Measurements from ENCODE around the gene TNPO3. TPM values are rescaled to one million over a fixed set of nuclear protein-coding genes. Genes with fewer than 3 reads are reported as not detected.
A peak's percentile ranks its signal among the peaks of the same experiment; 100 is the strongest.
"Not testable (repeated sequence)": the region's sequence is repeated elsewhere in the genome, so short reads cannot be mapped to it uniquely, and the experiment has no call there.

Gene TNPO3
- total RNA-seq, 2 donors from 2014 or later: 23.9 to 28.0 TPM

DNA sequence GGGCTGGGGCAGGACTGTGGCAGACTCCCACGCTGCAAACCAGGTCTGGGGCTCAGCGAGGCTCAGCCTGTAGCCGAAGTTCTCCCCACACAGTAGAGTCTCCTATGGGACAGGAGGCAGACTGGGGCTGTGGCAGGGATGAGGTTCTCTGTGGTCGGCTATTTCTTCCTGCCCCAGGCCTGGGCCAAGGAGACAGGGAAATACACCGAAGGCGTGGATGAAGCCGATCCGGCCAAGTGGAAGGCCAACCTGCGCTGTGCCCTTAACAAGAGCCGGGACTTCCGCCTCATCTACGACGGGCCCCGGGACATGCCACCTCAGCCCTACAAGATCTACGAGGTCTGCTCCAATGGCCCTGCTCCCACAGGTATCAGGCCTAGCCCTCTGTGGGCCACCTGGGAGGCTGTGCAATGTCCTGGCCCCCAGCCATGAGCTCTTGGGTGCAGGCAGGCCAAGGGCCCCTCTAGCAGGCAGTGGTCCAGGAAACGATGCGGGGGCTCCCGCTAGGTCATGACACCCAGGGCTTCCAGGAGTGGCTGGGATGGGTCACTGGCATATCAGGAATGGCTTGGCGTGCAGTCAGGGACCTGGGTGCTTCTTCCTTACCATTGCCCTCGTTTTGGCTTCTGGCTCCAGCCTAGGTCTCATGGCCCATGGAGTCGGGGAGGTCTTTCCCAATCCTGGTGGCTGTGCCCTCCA is 109.1 kb downstream of the TNPO3 start:
- DNase-seq (no peak), ATAC-seq (no peak)
- intact Hi-C loops (cut with DNase I): no loop called here

DNA sequence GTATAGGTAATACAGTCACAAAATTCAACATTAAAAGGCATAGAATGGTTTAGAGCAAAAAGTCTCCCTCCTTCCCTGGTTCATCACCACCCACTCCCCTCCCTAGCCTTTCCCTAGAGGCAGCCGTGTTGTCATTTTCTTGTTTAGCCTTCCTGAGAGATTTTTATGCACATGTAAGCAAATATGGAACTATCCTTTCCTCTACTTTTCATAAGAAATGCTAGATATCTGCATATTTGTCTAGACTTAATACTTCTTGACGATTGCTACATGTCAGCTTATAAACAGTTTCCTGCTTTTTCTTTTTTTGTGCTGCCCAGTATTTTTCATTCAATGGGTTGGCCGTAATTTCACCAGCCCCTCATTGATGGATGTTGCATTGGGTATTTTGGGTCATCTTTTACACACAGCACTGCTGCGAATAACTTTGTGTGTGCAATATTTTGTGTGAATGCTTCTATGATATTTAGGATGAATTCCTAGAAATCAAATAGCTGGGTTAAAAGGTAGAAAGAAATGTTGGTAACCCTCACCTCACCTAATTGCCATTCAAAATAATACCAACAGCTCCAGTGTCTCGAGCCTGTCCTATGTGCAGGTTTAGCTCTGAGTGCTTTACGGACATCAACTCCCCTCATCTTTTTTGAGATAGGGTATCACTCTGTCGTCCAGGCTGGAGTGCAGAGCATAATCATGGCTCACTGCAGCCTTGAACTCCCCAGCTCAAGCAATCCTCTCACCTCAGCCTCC is 110.2 kb downstream of the TNPO3 start:
- DNase-seq (no peak), ATAC-seq (no peak)
- intact Hi-C loops (cut with DNase I): no loop called here

DNA sequence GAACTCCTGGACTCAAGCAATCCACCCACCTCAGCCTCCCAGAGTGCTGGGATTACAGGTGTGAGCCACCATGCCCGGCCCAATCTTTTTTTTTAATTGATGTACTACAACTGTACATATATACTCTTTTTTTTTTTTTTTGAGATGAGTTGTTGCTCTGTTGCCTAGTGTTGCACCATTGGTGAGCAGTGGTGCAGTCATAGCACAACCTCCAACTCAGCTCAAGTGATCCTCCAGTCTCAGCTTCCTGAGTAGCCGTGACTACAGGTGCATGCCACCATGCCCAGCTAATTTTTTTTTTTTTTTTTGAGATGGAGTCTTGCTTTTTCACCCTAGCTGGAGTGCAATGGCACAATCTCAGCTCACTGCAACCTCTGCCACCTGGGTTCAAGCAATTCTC is 111.7 kb downstream of the TNPO3 start:
- ATAC-seq; intact Hi-C loops (cut with DNase I); DNase-seq: not testable (repeated sequence)

DNA sequence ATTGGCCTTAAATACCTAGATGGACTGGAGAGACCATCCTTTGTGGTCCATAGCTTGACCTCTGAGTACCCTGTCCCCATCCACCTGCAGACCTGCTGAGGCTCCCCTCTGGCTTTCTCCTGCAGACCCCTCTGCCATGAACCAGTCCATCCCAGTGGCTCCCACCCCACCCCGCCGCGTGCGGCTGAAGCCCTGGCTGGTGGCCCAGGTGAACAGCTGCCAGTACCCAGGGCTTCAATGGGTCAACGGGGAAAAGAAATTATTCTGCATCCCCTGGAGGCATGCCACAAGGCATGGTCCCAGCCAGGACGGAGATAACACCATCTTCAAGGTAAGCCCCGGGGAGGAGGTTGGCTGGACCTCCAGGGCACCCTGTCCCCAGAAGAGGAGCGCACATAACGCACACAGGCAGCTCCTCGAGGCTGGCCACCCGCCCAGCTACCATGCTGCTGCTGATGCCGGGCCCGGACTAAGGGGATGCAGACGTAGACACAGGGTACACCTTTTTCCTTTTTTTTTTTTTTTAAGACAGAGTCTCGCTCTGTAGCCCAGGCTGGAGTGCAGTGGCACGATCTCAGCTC is 112.9 kb downstream of the TNPO3 start:
- intact Hi-C loops (cut with DNase I): no loop called here
- ATAC-seq: no peak
- DNase-seq: no peak

DNA sequence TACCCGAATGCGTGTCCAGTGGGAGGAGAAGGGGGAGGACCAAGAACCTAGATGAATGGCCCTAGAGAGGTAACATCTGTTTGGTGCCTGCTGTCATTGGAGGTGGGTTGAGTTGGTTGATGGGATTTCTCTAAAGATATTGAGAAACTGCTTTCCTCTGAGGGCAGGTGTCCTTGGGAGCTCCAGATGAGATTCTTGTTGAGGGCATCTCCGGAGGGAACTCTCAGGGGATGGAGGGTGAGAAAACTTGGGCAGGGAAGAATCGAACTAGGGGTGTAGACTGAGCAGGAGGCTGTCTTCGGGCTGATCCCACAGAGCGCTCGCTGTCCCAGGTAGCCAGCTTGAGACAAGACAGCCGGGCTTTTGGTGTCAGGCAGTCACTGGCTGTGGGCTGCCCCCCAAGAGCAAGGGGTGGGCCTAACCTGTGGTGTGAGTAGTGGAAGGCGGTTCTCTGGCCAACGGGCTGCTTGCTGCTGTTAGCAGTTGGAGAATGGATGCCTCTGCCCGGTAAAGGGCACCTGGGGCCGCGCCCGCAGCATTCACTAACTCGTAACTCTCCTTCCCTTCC is 113.5 kb downstream of the TNPO3 start:
- DNase-seq (no peak), ATAC-seq (no peak)
- intact Hi-C loops (cut with DNase I): no loop called here

DNA sequence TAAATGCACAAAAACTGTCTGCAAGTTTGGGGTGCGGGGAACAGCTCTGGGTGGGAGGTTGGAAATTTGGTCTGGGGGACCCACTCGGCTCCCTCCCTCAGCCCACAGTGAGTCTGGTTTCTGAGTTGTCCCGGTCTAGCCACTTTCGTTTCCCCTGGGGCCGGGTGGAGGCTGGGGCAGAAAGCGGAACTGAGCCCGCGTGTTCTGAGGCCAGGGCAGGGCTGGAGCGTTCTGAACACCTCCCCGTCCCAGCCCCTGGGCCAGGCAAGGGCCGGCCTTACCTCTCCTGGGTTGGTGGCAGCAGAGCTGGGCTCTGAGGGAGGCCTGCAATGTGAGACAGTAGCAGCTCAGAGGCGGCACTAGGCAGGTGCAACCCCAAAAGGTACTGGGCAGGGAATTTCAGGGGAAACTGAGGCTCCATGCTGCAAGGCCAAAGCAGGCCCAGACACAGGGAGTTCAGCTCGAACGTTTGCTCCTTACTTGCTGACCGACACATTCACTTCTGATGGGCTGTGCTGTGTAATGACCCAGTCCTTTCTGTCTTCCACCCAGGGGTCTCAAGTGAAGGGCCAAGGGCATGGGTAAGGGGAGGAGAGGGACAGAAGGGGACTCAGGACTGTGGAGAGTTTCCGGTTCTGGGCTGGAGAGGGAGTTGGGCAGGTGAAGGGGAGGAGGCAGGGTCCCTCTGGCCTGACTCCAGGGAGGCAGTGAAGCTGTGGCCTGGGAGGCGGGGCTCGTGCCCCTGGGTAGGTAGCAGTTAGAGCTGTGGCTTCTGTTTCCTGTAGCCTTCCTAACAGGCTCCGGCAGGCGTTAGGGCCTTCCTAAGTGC is 114.2 kb downstream of the TNPO3 start:
- ATAC-seq: peak in 1 of 2 donors; percentile 55
- peak; percentile 63 for DNase-seq
- intact Hi-C loops (cut with DNase I): no loop called here

DNA sequence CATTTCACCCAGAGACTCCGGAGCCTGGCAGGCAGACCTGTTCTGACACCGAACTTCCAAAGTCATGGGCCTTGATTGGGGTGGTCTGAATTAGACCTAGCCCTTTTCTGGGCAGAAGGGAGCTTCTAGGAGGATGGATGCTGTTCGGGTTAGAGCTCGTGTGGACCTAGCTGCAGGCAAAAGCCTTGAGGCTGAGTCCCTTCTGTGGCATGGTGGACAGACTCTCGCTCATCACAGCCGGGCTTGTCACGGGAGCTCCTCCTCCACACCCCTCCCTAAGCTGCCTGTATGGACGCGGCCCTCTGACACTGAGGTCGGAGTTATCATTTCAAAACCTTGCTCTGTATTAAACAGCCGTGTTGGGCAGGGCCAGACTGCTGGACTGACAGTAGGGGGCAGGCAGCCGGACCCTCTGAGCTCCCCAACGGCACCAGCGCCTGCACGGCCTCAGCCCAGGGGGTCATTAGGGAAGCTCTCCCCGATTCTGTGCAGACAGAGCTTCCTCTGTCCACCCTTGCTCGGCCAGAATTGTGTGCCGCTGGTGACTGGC is 115.0 kb downstream of the TNPO3 start:
- ATAC-seq (peak in 1 of 2 donors; percentile 14), DNase-seq (no peak)
- intact Hi-C loops (cut with DNase I): no loop called here

DNA sequence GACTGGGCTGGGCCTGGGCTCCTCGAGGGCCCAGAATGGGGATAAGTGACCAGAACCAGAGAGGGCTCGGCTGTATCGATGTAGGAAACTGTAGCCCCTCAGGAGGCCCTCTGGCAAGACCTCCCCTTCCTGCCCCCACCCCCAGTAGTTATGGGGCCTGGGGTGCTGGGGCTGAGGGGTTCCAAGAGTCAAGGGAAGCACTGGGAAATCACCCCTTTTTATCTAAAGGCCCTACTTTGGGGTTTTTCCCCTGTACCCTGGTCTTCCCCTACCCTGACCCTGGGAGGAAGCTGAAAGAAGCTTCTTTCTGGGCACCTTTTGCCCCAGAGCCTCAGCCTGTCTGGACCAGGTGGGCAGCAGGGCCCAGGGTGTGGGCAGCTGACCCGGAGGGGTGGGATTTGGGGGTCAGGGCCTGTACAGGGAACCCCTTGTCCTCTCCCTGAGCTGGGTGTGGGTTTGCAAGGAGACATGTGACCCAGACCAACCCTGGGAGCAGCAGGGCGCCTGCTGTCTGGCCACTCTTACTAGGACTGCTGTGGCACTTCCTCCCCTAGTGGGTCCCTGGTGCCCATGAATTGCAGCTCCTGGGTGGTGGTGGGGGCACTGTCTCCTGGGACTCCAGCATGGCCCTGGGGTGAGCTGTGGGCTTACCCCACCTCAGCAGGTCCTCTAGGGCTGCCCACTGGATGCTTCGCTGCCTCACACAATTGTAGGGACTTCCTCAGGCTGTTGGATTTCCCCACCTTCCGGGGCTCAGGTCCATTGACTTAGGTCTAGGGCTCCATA is 115.6 kb downstream of the TNPO3 start:
- ATAC-seq (peak; percentile 10 to 38), DNase-seq (no peak)

DNA sequence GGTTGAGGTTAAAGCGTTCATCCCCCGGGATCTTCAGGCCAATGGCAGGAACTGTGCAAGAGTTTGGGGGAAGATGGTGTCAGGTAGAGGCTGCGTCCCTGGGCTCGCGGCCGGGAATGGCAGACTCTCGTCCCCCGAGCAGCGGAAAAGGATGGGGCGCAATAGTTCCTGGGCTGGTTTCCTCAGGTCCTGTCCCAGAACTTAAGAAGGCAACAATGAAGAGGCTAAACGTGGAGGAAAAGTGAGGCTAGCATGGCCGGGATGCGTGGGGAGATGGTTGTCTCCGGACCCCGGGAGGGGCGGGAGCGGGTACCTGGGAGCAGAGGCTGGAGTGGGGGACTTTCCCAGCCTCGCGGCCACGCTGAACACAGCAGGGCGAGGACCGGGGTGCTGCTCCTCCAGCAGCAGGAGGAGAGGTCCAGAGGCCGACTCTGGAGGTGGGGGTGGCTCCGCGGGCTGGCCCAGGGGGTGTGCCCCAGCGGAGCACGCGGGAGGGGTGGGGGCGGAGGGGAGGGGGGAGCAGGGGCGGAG is 116.3 kb downstream of the TNPO3 start:
- no peak for DNase-seq

More for the DNA sequence above, 115.6 kb downstream of the TNPO3 start:
- intact Hi-C loops (cut with DNase I): no loop called here

DNA sequence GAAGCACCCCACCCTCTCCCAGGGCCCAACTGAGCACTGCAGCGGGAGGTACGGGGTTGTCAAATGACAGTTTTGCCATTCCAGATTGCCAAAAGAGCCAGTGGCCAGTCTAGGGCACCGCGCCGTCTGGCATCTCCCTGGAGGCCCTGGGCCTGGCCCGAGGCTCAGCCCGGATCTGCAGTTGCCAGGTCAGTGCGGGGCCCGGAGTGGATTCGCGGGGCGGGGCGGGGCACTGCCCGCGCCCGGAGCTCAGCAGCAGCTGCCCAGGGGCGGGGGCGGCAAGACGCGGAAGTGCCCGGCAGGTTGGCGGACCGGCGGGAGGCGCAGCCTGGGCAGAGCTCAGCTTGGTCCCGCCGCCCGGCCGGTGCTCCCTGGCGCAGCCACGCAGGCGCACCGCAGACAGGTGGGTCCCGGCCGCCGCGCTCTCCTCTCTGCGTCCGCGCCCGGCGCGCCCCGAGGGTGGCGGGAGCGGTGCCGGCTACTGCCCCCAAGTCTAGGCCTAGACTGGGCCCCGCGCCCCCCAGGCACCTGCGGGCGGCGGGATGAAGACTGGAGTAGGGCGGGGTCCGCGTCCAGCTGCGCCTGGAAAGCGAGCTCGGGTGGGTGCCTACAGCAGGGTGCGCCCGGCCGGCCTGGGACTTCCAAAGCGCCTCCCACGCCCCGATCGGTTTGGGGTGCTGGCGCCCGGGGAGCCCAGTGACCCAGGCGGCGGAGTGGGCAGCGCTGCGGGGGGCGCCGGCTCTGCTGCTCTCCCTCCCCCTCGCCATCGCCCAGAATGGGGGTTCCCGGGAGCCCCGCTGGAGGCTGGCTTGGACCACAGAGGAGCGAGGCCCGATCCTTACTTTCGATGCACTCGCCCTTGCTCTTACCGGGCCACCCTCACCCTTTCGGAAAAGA is 117.0 kb downstream of the TNPO3 start, which contains the start of gene IRF5:
Gene IRF5 (plus strand): TSS at position 281 of the 897 bp plus-strand sequence. CDS start 4,155 bp downstream, outside the sequence.
- intact Hi-C loops (cut with DNase I): no loop called here
- peak; percentile 61 to 73 for ATAC-seq

More for the DNA sequence above, 116.3 kb downstream of the TNPO3 start:
- intact Hi-C loops (cut with DNase I): no loop called here
- ATAC-seq: peak in 1 of 2 donors; percentile 35

DNA sequence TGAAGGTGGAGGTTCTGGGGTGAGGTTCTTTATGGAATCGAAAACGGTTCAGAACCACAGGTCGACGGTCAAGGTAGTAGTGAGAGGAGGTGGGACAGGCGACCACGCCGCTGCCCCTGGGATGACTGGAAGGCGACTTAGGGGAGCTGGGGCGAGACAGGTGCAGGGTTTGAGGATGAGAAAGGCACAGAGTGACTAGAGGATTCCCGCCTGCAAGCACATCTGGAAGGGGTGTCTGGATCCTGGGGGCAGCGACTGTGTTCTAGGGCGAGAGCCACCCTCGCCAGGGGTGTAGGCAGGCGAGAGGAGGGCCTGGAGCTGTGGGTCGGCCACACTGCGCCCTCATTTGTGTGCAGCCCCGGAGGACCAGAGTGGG is 117.7 kb downstream of the TNPO3 start:
- intact Hi-C loops (cut with DNase I): no loop called here
- no peak for DNase-seq
- no peak for ATAC-seq

More for the DNA sequence above, 117.0 kb downstream of the TNPO3 start, which contains the start of gene IRF5:
- DNase-seq: peak; percentile 50

DNA sequence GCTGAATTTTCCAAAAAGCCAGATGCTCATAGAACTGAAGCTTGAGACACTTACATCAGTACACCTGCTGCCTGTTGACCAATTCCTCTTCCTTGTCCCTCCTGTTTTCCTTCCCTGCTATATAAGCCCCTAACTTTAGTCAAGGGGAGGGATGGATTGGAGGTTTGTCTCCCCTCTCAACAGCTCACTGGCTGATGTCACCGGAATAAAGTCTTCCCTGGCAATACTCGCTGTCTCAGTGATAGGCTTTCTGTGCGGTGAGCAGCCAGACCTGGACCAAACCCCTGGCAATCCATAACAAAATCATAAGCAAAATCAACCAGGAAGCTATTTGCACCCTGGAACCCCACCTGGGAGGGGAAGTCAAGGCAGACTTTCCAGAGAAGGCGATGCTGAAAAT is 118.1 kb downstream of the TNPO3 start:
- intact Hi-C loops (cut with DNase I): no loop called here
- ATAC-seq: no peak
- DNase-seq: no peak

DNA sequence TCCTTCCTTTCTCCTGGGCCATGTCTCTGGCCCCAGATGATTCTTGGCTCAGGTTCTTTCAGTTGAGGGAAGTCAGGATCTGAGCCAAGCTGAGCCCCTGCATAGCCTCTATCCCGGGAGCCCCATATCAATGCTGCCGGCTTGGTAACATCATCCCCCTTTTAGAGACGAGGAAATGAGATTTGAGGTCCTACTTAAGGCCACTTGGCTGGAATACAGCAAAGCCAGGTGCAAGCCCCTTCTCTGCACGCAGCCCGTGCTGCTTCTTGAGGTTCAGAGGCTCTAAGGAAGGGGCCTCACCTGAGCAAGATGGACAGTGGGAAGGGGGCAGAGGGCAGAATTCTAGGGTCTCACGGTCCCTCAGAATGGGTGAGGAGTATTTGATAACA is 119.6 kb downstream of the TNPO3 start:
- no peak for ATAC-seq
- intact Hi-C loops (cut with DNase I): no loop called here
- no peak for DNase-seq

DNA sequence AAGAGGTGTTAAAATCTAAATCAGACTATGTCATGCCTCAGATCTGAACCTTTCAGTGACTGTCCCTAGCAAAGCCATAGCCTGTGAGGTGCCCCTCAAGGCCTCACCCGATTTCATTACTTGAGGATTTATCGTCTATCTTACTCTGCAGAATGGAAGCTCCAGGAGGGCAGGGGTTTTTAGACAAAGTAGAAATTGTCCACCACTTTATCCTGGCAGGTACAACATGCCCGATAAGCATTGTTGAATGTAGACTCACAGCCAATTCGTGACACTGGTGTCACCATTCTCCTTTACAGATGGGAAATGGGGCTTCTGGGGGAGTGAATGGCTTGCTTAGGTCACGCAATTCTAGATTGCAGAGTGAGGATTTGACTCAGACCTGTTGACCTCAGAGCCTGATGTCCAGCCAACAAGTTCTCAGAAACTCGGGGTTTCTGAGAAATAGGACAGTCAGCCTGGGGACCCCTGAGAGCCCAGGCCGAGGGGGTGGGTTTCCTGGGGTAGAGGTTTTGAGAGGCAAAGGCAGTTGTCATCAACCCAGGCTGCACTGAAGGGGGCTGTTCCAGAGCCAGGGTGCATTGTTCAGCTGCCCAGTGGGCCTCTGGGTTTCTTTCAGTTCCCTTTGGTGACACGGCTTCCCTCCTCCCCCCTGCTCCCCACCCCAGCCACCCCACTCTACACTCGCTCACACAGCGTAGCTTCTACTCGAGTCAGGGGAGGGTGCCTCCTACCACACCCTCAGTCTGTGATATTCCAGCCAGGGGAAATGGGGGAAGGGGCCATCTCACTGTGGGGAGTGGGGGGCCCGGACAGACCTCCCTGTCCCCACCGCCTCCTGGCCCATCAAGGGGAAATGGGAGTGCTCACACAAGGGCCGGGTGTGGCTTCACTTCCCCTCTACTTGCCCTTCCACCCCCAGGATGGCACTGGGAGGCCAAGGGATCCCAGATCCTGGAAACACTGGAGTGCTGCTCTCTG is 120.3 kb downstream of the TNPO3 start:
- ATAC-seq (peak in 1 of 2 donors; percentile 8), DNase-seq (no peak)
- intact Hi-C loops (cut with DNase I): no loop called here

DNA sequence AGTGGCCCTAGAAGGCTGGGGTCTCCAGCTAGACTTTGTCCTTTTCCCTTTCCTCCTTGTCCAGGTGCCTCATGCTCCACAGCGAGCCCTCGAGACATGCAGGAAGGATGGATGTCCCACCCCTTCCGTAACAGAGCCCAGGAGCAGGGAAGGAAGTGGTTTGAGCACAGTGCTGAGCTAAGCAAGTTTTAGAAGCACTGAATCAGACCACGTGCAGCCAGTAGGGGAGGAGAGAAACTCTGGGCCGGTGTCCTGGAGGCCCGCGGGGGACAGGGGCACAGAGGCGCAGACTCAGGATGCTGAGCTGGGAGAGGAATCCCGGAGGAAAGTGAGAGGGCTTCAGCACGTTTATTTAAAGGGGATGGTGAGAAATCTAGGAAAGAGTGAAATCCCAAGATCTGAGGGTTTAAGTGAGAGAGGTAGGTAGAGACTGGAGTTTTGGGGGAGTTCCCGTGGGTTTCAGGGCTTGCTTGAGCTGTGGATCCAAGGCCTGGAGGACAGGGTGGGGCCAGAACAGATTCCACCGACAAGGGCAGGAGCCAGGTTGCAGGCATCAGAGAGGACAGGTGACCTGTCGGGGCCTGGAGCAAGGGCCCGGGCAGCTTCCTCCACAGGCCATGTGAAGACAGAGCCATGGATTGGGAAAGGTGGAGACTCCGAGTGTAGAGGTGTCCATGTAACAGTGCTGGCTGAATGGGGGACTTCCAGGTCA is 121.6 kb downstream of the TNPO3 start:
- no peak for DNase-seq
- intact Hi-C loops (cut with DNase I): no loop called here
- peak; percentile 44 to 55 for ATAC-seq

All from left cardiac atrium (tissue), 4 donors.